ENCODE data around the gene SNRPA. TPM values are rescaled to one million over a fixed set of nuclear protein-coding genes. Genes with fewer than 3 reads are reported as not detected.

Gene SNRPA
- total RNA-seq, 2 experiments from 2014 or later: 245 to 465 TPM

DNA sequence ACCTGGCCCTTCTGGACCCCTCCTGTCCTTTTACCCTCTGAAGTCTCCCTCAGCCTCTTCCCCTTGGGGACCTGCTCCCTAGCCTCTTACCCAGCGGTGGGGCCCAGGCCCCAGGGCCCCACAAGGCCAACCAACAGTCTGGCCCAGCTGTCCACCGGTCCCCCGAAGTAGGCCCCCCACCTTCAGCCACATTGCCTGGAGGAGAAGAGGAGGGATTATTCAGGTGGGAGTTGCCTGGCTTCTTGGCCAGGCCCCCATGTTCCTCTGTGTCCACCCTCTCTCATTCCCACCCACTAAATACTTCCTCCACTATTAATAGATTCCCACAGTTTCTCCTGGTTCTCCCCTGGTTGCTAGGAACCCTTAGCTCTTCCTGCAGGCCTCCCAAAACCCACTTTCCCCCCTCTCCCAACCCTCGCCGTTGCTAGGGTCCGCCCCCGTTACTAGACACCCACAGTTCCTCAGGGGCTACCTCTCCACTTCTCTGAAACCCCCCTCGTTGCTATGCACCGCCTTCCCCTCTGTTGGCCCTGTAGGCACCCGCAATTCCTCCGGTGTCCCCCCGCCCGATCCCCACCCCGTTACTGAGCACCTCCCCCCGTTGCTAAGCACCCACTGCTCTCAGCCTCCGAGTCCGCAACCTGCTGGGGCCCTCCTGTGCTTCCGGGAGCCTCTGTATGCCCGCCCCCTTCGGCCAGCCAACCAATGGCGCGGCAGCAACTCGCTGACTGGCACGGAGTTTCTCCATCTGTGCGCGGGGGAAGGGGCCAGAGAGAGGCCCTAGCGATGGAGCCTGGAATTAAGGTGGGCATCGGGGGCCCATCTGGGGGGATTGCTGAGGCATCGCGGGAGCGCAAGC is 36.3 kb upstream of the SNRPA start:
- peaks cover 47% of the 10 kb centered on the region for H3K4me1 Mint-ChIP-seq
- intact Hi-C loops (cut with DNase I, micrococcal nuclease): loop anchor here in 1 of 2 experiments (1.0 to 10.0 kb wide), 9 partner anchors 51 to 1322 kb away; partner anchors contain the start of genes AKT2, BLVRB, MED29 and PAF1
- H3K36me3 Mint-ChIP-seq (ENCODE audit: low read depth): peaks cover 19% of the 10 kb centered on the region
- peak overlapping the region; percentile 93 for H3K4me3 Mint-ChIP-seq
- ChIA-PET POLR2A (no interaction called here), CTCF (no interaction called here)
- no peaks in the 10 kb centered on the region for H3K27me3 Mint-ChIP-seq
- ATAC-seq (peak; percentile 72), DNase-seq (peak; percentile 96)
- H3K9me3 Mint-ChIP-seq (ENCODE audit: low read depth): no peaks in the 10 kb centered on the region
- peak overlapping the region; percentile 98 for H3K27ac Mint-ChIP-seq

GRCh38 chr19:40716031-40716481 is 34.9 kb upstream of the SNRPA start:
- DNase-seq (peak; percentile 86), ATAC-seq (peak; percentile 34)
- ChIA-PET CTCF (interaction anchor here (0.6 to 1.7 kb wide), 4 partner anchors 35 to 548 kb away, joined by 4 to 11 read pairs (median 6); partner anchors contain the start of genes ACTMAP, HNRNPUL1, RAB4B and SNRPA), POLR2A (interaction anchor here (1.3 to 1.7 kb wide), 5 partner anchors 34 to 547 kb away, joined by 5 to 21 read pairs (median 6); partner anchors contain the start of genes ACTMAP, EGLN2, RAB4B and SNRPA)
- no peaks in the 10 kb centered on the region for H3K9me3 Mint-ChIP-seq (ENCODE audit: low read depth)
- peak overlapping the region; percentile 98 for H3K27ac Mint-ChIP-seq
- peaks cover 19% of the 10 kb centered on the region for H3K36me3 Mint-ChIP-seq (ENCODE audit: low read depth)
- H3K4me3 Mint-ChIP-seq: peak overlapping the region; percentile 93
- H3K4me1 Mint-ChIP-seq: peaks cover 60% of the 10 kb centered on the region
- H3K27me3 Mint-ChIP-seq: no peaks in the 10 kb centered on the region
- intact Hi-C loops (cut with DNase I, micrococcal nuclease): loop anchor here (1.0 to 10.0 kb wide), 17 partner anchors 26 to 1324 kb away; partner anchors contain the start of genes ACTMAP (in 2 of the 2), NUMBL (in 2 of the 2), RAB4B (in 2 of the 2) and BCKDHA (in 1 of the 2)

GRCh38 chr19:40716482-40717324 is 34.3 kb upstream of the SNRPA start, which contains the start of the genes COQ8B and ITPKC:
Gene COQ8B (minus strand): TSS chr19:40716886. CDS start chr19:40714632, 2,254 bp downstream.
Gene ITPKC (plus strand): TSS chr19:40717112. CDS start chr19:40717136, 24 bp downstream.
- DNase-seq (peak; percentile 100), ATAC-seq (peak; percentile 65)
- Mint-ChIP-seq H3K9me3 (ENCODE audit: low read depth) (no peaks in the 10 kb centered on the region), H3K4me1 (peaks cover 59% of the 10 kb centered on the region), H3K27ac (peak within 1 kb of the TSS; percentile 98), H3K36me3 (ENCODE audit: low read depth) (peaks cover 15% of the 10 kb centered on the region), H3K4me3 (peak within 1 kb of the TSS; percentile 93), H3K27me3 (no peaks in the 10 kb centered on the region)
- POLR2A ChIA-PET: interaction anchor here (1.3 to 1.7 kb wide), 5 partner anchors 33 to 546 kb away, joined by 5 to 21 read pairs (median 6); partner anchors contain the start of genes ACTMAP, EGLN2, RAB4B and SNRPA
- intact Hi-C loops (cut with DNase I, micrococcal nuclease): loop anchor here (1.0 to 10.0 kb wide), 17 partner anchors 26 to 1324 kb away; partner anchors contain the start of genes ACTMAP (in 2 of the 2), NUMBL (in 2 of the 2), RAB4B (in 2 of the 2) and BCKDHA (in 1 of the 2)
- CTCF ChIA-PET: interaction anchor here (0.6 to 1.7 kb wide), 7 partner anchors 34 to 547 kb away, joined by 3 to 11 read pairs (median 4); partner anchors contain the start of genes ACTMAP, HNRNPUL1, RAB4B and SNRPA

- ATAC-seq: no peak
- Mint-ChIP-seq H3K36me3 (ENCODE audit: low read depth) (peaks cover 19% of the 10 kb centered on the region), H3K4me3 (peak overlapping the region; percentile 93), H3K27ac (peak overlapping the region; percentile 47), H3K27me3 (no peaks in the 10 kb centered on the region), H3K4me1 (peaks cover 63% of the 10 kb centered on the region), H3K9me3 (ENCODE audit: low read depth) (no peaks in the 10 kb centered on the region)
- intact Hi-C loops (cut with DNase I, micrococcal nuclease): loop anchor here (2.0 to 10.0 kb wide), 10 partner anchors 55 to 1325 kb away; partner anchors contain the start of genes BLVRB (in 1 of the 2), EGLN2 (in 1 of the 2), MAP3K10 (in 1 of the 2) and MED29 (in 1 of the 2)
- no peak for DNase-seq
- ChIA-PET CTCF (interaction anchor here (0.6 to 1.7 kb wide), 3 partner anchors 61 to 89 kb away, joined by 3 to 11 read pairs (median 8); partner anchors contain the start of gene RAB4B), POLR2A (interaction anchor here (1.7 kb wide), 4 partner anchors 33 to 546 kb away, joined by 5 to 21 read pairs (median 6); partner anchors contain the start of genes ACTMAP, EGLN2, RAB4B and SNRPA)
Observed at GRCh38 chr19:40717325-40717879, 33.6 kb upstream of the SNRPA start.

DNA sequence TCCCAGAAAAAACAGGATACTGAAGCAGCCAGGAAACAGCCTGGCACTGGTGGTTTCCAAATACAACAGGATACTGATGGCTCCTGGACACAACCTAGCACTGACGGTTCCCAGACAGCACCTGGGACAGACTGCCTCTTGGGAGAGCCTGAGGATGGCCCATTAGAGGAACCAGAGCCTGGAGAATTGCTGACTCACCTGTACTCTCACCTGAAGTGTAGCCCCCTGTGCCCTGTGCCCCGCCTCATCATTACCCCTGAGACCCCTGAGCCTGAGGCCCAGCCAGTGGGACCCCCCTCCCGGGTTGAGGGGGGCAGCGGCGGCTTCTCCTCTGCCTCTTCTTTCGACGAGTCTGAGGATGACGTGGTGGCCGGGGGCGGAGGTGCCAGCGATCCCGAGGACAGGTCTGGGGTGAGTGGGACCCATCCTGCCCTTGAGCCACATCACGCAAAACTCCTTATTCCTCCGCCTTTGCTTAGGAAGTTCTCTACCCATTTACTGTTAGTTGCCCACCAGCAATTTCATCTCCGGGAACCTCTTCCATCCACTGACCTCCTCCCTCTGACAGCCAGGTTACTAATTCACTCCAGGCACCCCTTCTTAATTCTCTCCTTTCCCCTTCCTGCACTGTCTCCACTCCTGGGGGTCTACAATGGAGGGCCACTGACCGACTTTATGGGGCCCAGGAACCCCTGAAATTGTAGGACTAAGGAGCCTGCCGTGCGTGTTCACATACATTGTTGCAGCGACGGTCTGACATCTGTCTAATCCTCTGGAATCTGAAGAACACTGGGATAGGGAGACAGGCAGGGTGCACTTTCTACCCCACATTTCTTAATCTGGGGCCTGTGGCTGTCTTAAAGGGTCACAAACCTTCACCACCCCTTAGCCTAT is 32.9 kb upstream of the SNRPA start:
- no peaks in the 10 kb centered on the region for H3K9me3 Mint-ChIP-seq (ENCODE audit: low read depth)
- peak overlapping the region; percentile 93 for H3K4me3 Mint-ChIP-seq
- ATAC-seq (no peak), DNase-seq (no peak)
- peaks cover 59% of the 10 kb centered on the region for H3K4me1 Mint-ChIP-seq
- H3K27me3 Mint-ChIP-seq: no peaks in the 10 kb centered on the region
- H3K27ac Mint-ChIP-seq: peak overlapping the region; percentile 47
- CTCF ChIA-PET: interaction anchor here (0.6 kb wide), 1 partner anchor 76 kb away, joined by 3 read pairs; no protein-coding TSS in a partner anchor
- peaks cover 19% of the 10 kb centered on the region for H3K36me3 Mint-ChIP-seq (ENCODE audit: low read depth)
- POLR2A ChIA-PET: no interaction called here
- intact Hi-C loops (cut with DNase I, micrococcal nuclease): loop anchor here (2.0 to 10.0 kb wide), 10 partner anchors 55 to 1326 kb away; partner anchors contain the start of genes BLVRB (in 1 of the 2), EGLN2 (in 1 of the 2), MAP3K10 (in 1 of the 2) and MED29 (in 1 of the 2)

GRCh38 chr19:40718774-40719391 is 32.1 kb upstream of the SNRPA start:
- Mint-ChIP-seq H3K27me3 (no peaks in the 10 kb centered on the region), H3K27ac (peak overlapping the region; percentile 37), H3K36me3 (ENCODE audit: low read depth) (peaks cover 23% of the 10 kb centered on the region), H3K4me1 (peaks cover 61% of the 10 kb centered on the region), H3K4me3 (peak overlapping the region; percentile 93), H3K9me3 (ENCODE audit: low read depth) (no peaks in the 10 kb centered on the region)
- DNase-seq (peak; percentile 37), ATAC-seq (no peak)
- intact Hi-C loops (cut with DNase I, micrococcal nuclease): loop anchor here in 1 of 2 experiments (5.0 to 10.0 kb wide), 5 partner anchors 254 to 1327 kb away; partner anchors contain the start of genes BLVRB, MED29, PAF1 and SERTAD1
- POLR2A ChIA-PET: no interaction called here
- CTCF ChIA-PET: no interaction called here

- Mint-ChIP-seq H3K27me3 (no peaks in the 10 kb centered on the region), H3K27ac (no peak overlapping the region), H3K36me3 (ENCODE audit: low read depth) (peaks cover 22% of the 10 kb centered on the region), H3K4me3 (peak overlapping the region; percentile 93), H3K9me3 (ENCODE audit: low read depth) (no peaks in the 10 kb centered on the region), H3K4me1 (peaks cover 62% of the 10 kb centered on the region)
- DNase-seq: peak; percentile 17
- no peak for ATAC-seq
- ChIA-PET CTCF (no interaction called here), POLR2A (no interaction called here)
- intact Hi-C loops (cut with DNase I, micrococcal nuclease): loop anchor here in 1 of 2 experiments (5.0 to 10.0 kb wide), 5 partner anchors 255 to 1327 kb away; partner anchors contain the start of genes BLVRB, MED29, PAF1 and SERTAD1
Observed at GRCh38 chr19:40719414-40719894, 31.5 kb upstream of the SNRPA start.

DNA sequence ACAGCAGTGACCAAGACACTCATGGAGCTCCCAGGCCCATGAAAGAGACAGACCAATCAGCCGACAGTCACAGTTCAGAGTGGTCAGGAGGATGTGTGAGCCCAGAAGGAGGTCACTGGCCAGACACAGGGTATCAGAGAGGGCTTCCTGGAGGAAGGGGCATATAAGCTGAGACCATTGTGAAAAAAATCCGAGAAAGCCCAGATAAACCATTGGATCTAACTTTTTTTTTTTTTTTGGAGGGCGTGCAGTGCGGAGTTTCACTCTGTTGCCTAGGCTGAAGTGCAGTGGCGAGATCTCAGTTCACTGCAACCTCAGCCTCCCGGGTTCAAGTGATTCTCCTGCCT is 29.9 kb upstream of the SNRPA start:
- DNase-seq (no peak), ATAC-seq (no peak)
- Mint-ChIP-seq H3K27me3 (no peaks in the 10 kb centered on the region), H3K36me3 (ENCODE audit: low read depth) (peaks cover 27% of the 10 kb centered on the region), H3K4me1 (peaks cover 58% of the 10 kb centered on the region), H3K27ac (no peak overlapping the region), H3K4me3 (peak overlapping the region; percentile 15), H3K9me3 (ENCODE audit: low read depth) (no peaks in the 10 kb centered on the region)
- intact Hi-C loops (cut with DNase I, micrococcal nuclease): no loop called here
- ChIA-PET CTCF (interaction anchor here (0.6 to 1.1 kb wide), 3 partner anchors 12 to 542 kb away, joined by 3 to 6 read pairs (median 3); no protein-coding TSS in a partner anchor), POLR2A (interaction anchor here (0.7 kb wide), 1 partner anchor 40 kb away, joined by 5 read pairs; no protein-coding TSS in a partner anchor)
